KOPT-K1 (cell line): ENCODE data around the gene HSD17B11.
"Not testable (repeated sequence)": the region's sequence is repeated elsewhere in the genome, so short reads cannot be mapped to it uniquely, and the experiment has no call there.

Source experiments
- H3K27ac ChIP-seq: fragments of 200-600 bp; sonication (generic); 2 replicates; pipeline ENCODE4 v1.5.1; 2016; ENCODE audit warnings: antibody characterized with exemption, mild to moderate bottlenecking, low read depth, low read length; ENCODE audit not compliant: poor library complexity, severe bottlenecking
- H3K36me3 ChIP-seq: fragments of 200-600 bp; sonication (generic); 2 replicates; pipeline ENCODE4 v1.5.1; 2017; ENCODE audit warnings: antibody characterized with exemption, mild to moderate bottlenecking, low read length, moderate library complexity; ENCODE audit not compliant: insufficient read depth
- H3K9me3 ChIP-seq: fragments of 200-600 bp; sonication (generic); 2 replicates; pipeline ENCODE4 v1.5.1; 2017; ENCODE audit warnings: antibody characterized with exemption, low read length, mild to moderate bottlenecking; ENCODE audit not compliant: insufficient read depth, poor library complexity, severe bottlenecking

Gene HSD17B11

GRCh38 chr4:87315000-87315399 is 76.0 kb downstream of the HSD17B11 start:
- H3K27ac ChIP-seq, H3K36me3 ChIP-seq: not testable (repeated sequence)

DNA sequence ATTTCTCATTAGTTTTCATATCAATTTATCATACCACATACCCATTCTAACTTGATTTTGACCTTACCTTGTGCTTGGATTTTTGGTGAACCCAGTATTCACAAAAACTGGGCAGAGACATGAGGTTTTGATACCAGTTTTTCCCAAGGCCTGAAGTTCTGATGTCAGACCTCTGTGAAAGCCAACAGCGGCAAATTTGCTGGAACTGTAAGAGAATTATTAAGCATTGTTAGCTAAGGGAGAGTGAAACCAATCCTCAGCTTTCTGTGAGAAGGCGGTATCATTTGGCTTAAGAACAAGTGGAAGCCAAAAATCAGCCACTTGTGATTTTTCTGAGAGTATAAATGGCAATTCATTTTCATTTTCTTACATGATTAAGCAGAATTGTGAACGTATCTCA is 77.2 kb downstream of the HSD17B11 start:
- no peaks in the 10 kb centered on the region for H3K9me3 ChIP-seq
- H3K27ac ChIP-seq = no peak overlapping the region
- no peaks in the 10 kb centered on the region for H3K36me3 ChIP-seq

More at GRCh38 chr4:87315000-87315399, 76.0 kb downstream of the HSD17B11 start:
- not testable (repeated sequence) for H3K9me3 ChIP-seq

DNA sequence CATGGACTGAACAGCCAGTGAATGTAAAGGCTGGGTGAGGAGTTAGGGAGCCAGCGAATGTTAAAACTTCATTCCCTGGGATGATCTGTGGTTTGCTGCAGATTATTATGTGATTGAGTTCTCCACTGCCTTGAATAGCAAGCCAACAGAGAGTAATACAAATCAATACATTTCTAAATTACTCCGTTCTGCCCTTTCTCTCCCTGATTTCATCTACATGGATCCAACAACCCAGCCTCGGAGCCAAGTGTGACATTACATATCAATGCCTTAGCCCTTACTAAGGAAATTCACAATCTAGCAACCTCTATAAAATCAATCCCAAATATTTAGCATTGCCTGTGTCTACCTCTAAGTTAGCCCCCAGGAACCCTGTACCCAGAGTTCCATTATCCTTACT is 79.3 kb downstream of the HSD17B11 start:
- Histone ChIP-seq H3K36me3 (no peaks in the 10 kb centered on the region), H3K27ac (no peak overlapping the region), H3K9me3 (no peaks in the 10 kb centered on the region)

DNA sequence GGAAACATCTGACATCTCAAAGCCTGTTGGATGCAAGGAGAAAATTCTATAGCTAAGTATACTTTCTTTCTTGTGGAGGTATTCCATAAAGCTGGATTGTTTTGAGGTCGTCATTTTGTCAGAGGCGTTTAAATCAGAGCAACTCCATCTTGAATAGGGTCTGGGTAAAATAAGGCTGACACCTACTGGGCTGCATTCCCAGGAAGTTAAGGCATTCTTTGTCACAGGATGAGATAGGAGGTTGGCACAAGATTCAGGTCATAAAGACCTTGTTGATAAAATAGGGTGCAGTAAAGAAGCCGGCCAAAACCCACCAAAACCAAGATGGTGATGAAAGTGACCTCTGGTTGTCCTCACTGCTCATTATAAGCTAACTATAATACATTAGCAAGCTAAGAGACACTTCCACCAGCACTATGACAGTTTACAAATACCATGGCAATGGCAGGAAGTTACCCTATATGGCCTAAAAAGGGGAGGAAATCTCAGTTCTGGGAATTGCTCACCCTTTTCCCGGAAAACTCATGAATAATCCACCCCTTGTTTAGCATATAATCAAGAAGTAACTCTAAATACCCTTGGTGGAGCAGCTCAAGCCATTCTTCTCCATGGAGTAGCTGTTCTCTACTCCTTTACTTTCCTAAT is 80.2 kb downstream of the HSD17B11 start:
- H3K27ac ChIP-seq = no peak overlapping the region
- H3K36me3 ChIP-seq = no peaks in the 10 kb centered on the region
- no peaks in the 10 kb centered on the region for H3K9me3 ChIP-seq

- H3K9me3 ChIP-seq = no peaks in the 10 kb centered on the region
- no peak overlapping the region for H3K27ac ChIP-seq
- no peaks in the 10 kb centered on the region for H3K36me3 ChIP-seq
Observed at GRCh38 chr4:87309625-87310024, 81.4 kb downstream of the HSD17B11 start.

DNA sequence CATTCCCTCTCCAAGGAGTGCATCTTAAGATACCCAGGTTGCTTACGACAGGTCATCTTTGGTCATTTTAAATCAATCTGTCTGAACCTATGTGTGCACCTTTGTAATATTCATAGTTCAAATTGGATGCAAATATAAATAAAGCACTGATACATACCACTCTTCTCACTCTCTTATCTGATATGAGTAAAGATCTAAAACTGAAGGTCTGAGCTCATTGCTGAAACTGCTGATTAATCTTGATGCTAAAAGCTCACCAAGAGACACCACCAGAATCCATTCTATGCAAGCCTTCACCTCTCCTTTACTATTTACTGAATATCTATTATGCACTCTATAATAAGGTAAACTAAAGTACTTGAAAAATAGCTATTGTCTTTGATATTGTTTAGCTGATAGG is 84.9 kb downstream of the HSD17B11 start:
- no peak overlapping the region for H3K27ac ChIP-seq
- H3K36me3 ChIP-seq = no peaks in the 10 kb centered on the region
- H3K9me3 ChIP-seq = no peaks in the 10 kb centered on the region

DNA sequence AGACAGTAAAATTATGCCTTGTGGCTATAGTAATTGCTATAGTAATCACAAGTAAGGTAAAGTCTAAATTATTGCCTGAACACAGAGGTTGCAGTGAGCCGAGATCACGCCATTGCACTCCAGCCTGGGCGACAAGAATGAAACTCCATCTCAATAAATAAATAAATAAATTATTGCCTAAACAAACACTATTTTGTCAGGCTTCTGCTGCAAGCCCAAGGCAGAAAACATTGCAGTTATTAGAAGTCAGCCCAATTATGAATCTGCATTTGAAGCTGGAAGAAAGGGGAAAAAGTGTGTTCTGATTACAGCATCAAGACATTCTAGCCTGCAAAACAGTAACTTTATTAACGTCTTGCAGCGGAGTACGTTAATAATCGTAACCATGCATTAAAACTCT is 85.4 kb downstream of the HSD17B11 start:
- Histone ChIP-seq H3K9me3 (no peaks in the 10 kb centered on the region), H3K36me3 (no peaks in the 10 kb centered on the region), H3K27ac (no peak overlapping the region)

- Histone ChIP-seq H3K9me3 (no peaks in the 10 kb centered on the region), H3K27ac (no peak overlapping the region), H3K36me3 (no peaks in the 10 kb centered on the region)
Observed at GRCh38 chr4:87304745-87305432, 86.1 kb downstream of the HSD17B11 start.

- Histone ChIP-seq H3K27ac (no peak overlapping the region), H3K9me3 (no peaks in the 10 kb centered on the region), H3K36me3 (no peaks in the 10 kb centered on the region)
Observed at GRCh38 chr4:87299898-87300297, 91.1 kb downstream of the HSD17B11 start.

- Histone ChIP-seq H3K27ac (no peak overlapping the region), H3K9me3 (peaks cover 5% of the 10 kb centered on the region), H3K36me3 (no peaks in the 10 kb centered on the region)
Observed at GRCh38 chr4:87298362-87298761, 92.6 kb downstream of the HSD17B11 start.

- not testable (repeated sequence) for H3K27ac ChIP-seq, H3K9me3 ChIP-seq, H3K36me3 ChIP-seq
Observed at GRCh38 chr4:87294911-87295310, 96.1 kb downstream of the HSD17B11 start.

DNA sequence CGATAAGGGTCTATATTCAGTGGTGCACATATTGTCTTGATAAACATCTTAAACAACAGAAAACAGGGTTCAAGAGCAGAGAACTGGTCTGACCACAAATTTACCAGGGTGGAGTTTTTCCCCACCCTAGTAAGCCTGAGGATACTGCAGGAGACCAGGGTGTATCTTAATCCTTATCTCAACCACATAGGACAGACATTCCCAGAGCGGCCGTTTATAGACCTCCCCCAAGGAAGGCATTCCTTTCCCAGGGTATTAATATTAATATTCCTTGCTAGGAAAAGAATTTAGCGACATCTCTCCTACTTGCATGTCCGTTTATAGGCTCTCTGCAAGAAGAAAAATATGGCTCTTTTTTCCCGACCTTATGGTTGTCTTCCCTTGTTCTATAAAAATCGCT is 97.1 kb downstream of the HSD17B11 start:
- not testable (repeated sequence) for H3K9me3 ChIP-seq, H3K27ac ChIP-seq, H3K36me3 ChIP-seq

GRCh38 chr4:87286970-87287369 is 104.0 kb downstream of the HSD17B11 start:
- no peaks in the 10 kb centered on the region for H3K36me3 ChIP-seq
- H3K27ac ChIP-seq = no peak overlapping the region
- peaks cover 41% of the 10 kb centered on the region for H3K9me3 ChIP-seq
